Measurements from ENCODE around the gene CAP2. TPM values are rescaled to one million over a fixed set of nuclear protein-coding genes. Genes with fewer than 3 reads are reported as not detected.
"Not testable (repeated sequence)": the region's sequence is repeated elsewhere in the genome, so short reads cannot be mapped to it uniquely, and the experiment has no call there.

CAP2 gene
- total and polyA plus RNA-seq, 3 donors from 2014 or later, result 1.6 to 5.2 (median 2.9) TPM

DNA sequence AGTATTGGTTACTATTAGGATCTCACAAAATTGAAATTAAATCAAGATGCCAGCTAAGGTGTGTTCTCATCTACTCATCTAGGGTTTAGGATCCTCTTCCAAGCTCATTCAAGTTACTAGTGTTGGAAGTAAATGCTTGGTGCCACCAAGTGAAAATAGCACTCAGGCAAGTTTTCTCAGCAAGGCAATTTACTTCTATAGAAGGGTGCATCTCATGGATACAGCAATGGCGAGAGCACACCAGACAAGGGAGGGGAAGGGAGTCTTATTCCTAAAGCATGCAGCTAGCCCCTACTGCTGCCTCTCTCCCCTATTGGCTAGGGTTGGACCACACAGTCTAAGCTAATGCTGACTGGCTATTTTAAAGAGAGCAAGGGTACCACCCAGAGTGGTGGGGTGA is 183.7 kb downstream of the CAP2 start:
- TF ChIP-seq, protein P1, sequence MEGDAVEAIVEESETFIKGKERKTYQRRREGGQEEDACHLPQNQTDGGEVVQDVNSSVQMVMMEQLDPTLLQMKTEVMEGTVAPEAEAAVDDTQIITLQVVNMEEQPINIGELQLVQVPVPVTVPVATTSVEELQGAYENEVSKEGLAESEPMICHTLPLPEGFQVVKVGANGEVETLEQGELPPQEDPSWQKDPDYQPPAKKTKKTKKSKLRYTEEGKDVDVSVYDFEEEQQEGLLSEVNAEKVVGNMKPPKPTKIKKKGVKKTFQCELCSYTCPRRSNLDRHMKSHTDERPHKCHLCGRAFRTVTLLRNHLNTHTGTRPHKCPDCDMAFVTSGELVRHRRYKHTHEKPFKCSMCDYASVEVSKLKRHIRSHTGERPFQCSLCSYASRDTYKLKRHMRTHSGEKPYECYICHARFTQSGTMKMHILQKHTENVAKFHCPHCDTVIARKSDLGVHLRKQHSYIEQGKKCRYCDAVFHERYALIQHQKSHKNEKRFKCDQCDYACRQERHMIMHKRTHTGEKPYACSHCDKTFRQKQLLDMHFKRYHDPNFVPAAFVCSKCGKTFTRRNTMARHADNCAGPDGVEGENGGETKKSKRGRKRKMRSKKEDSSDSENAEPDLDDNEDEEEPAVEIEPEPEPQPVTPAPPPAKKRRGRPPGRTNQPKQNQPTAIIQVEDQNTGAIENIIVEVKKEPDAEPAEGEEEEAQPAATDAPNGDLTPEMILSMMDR (IDR thresholded peaks at IDR 0.05), result no peak
- TF ChIP-seq POLR2A (IDR thresholded peaks at IDR 0.05), result no peak
- Histone ChIP-seq H3K4me3 (no peak overlapping the region), H3K4me1 (no peaks in the 10 kb centered on the region), H3K27ac (no peak overlapping the region), H3K27me3 (no peaks in the 10 kb centered on the region), H3K9me3 (no peaks in the 10 kb centered on the region), H3K36me3 (ENCODE audit: low read depth, missing control alignments) (no peaks in the 10 kb centered on the region)
- 90 to 100% methylated on average over 1 of the region's 1 CpG for WGBS, 2 donors
- DNase-seq, result no peak
- intact Hi-C loops (cut with DNase I; ENCODE audit: low total_unique reads), result no loop called here

- intact Hi-C loops (cut with DNase I; ENCODE audit: low total_unique reads), result loop anchor here (10.0 kb wide), 1 partner anchor 426 kb away; no protein-coding TSS in a partner anchor
- 8 to 22% methylated on average over 31 to 37 of the region's 53 CpGs for WGBS, 2 donors
- TF ChIP-seq, protein P1 (IDR thresholded peaks at IDR 0.05), result no peak
- TF ChIP-seq POLR2A (IDR thresholded peaks at IDR 0.05), result no peak
- Histone ChIP-seq H3K36me3 (ENCODE audit: low read depth, missing control alignments) (no peaks in the 10 kb centered on the region), H3K4me1 (peaks cover 3% of the 10 kb centered on the region), H3K27ac (peak overlapping the region; percentile 50 to 73), H3K27me3 (no peaks in the 10 kb centered on the region), H3K9me3 (no peaks in the 10 kb centered on the region), H3K4me3 (peak overlapping the region; percentile 60 to 67)
- DNase-seq, result peak; percentile 29
Measured at GRCh38 chr6:17580518-17581048, 187.2 kb downstream of the CAP2 start.

DNA sequence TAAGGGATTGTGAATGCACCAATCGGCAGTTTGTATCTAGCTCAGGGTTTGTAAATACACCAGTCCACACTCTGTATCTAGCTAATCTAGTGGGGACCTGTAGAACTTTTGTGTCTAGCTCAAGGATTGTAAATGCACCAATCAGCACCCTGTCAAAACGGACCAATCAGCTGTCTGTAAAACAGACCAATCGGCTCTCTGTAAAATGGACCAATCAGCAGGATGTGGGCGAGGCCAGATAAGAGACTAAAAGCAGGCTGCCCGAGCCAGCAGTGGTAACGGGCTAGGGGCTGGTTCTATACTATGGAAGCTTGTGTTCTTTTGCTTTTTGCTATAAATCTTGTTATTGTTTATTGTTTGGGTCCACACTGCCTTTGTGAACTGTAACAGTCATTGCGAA is 187.9 kb downstream of the CAP2 start:
- peak overlapping the region; percentile 1 to 67 for H3K4me3 ChIP-seq
- not testable (repeated sequence) for H3K36me3 ChIP-seq (ENCODE audit: low read depth, missing control alignments); H3K9me3 ChIP-seq; H3K4me1 ChIP-seq; H3K27ac ChIP-seq; H3K27me3 ChIP-seq
- peak; percentile 82 for DNase-seq
- intact Hi-C loops (cut with DNase I; ENCODE audit: low total_unique reads), result loop anchor here (10.0 kb wide), 1 partner anchor 426 kb away; no protein-coding TSS in a partner anchor
- 66 to 72% methylated on average over 7 of the region's 7 CpGs for WGBS, 2 donors

GRCh38 chr6:17583811-17584210 is 190.4 kb downstream of the CAP2 start:
- H3K27ac ChIP-seq, result peak overlapping the region in 1 of 2 donors; percentile 34
- WGBS, 2 donors, result 13 to 20% methylated on average over 5 of the region's 5 CpGs
- DNase-seq, result no peak
- H3K27me3 ChIP-seq, result no peaks in the 10 kb centered on the region
- no peaks in the 10 kb centered on the region for H3K36me3 ChIP-seq (ENCODE audit: low read depth, missing control alignments)
- intact Hi-C loops (cut with DNase I; ENCODE audit: low total_unique reads), result loop anchor here (10.0 kb wide), 1 partner anchor 429 kb away; no protein-coding TSS in a partner anchor
- no peaks in the 10 kb centered on the region for H3K9me3 ChIP-seq
- H3K4me1 ChIP-seq, result peaks cover 3% of the 10 kb centered on the region
- no peak for TF ChIP-seq POLR2A (IDR thresholded peaks at IDR 0.05)
- TF ChIP-seq, protein P1 (IDR thresholded peaks at IDR 0.05), result no peak
- no peak overlapping the region for H3K4me3 ChIP-seq

DNA sequence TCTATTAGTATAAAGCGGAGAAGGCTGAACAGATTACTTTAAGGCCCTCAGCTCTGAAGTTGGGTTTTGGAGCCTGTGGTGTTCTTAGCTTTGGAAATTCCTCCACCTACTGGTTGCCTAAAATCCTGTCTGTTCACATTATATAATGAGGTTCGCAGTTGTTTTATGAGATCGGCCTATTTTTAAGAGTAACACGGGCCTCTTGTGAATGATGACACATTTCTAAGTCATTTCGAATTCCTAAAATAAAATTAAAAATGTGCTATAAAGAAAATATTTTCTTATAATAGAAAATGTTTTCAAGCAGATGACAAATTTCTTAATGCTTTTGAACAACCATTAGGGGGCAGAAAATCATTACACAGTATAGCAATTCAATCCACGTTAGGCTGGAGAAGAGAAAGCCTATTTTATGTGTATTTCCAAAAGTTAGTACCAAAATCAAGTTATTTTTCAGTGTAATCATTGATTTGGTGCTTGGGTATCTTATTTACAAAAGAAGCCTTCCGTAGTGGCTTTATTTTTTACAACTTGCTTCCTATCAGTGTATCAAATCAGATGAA is 190.9 kb downstream of the CAP2 start:
- peak; percentile 38 for DNase-seq
- Histone ChIP-seq H3K4me3 (no peak overlapping the region), H3K4me1 (peaks cover 3% of the 10 kb centered on the region), H3K27ac (peak overlapping the region in 1 of 2 donors; percentile 34), H3K9me3 (no peaks in the 10 kb centered on the region), H3K36me3 (ENCODE audit: low read depth, missing control alignments) (no peaks in the 10 kb centered on the region), H3K27me3 (no peaks in the 10 kb centered on the region)
- TF ChIP-seq POLR2A (IDR thresholded peaks at IDR 0.05), result no peak
- TF ChIP-seq, protein P1 (IDR thresholded peaks at IDR 0.05), result peak; percentile 79 to 84 (median 82)
- intact Hi-C loops (cut with DNase I; ENCODE audit: low total_unique reads), result loop anchor here (10.0 kb wide), 1 partner anchor 430 kb away; no protein-coding TSS in a partner anchor
- 5% methylated on average over 7 of the region's 7 CpGs for WGBS, 2 donors

All from testis (tissue), 3 donors.